Measurements from ENCODE around the gene ERICH4. TPM values are rescaled to one million over a fixed set of nuclear protein-coding genes. Genes with fewer than 3 reads are reported as not detected.

The ERICH4 gene
- total and polyA plus RNA-seq, 2 of the 8 experiments (the other 6 are each of a cell fraction or from before 2014, with no cell fraction given): not detected

DNA sequence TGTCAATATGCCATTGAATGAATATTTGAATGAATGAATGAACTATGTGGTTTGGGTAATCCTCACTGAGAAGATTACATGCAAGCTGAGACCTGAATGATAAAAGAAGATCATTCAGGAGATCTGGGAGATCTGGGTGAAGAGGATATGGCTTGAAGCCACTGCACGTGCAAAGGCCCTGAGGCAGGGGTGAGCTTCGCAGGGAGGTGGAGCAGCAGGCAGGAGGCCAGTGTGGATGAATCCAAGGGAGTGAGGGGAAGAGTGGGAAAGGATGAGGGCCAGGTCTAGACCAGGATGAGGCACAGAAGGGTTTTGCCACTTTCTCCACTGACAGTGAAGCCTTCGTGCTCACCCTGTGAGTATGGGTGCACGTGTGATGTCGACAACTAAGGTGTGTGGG, 49.9 kb downstream of the ERICH4 start:
- Histone ChIP-seq H3K23ac (ENCODE audit: insufficient read length) (no peak overlapping the region), H3K27me3 (replicated peaks in 1 of 4; ENCODE audit: control insufficient read depth in 3 of 4, extremely low read depth in 1 of 4, insufficient read depth in 3 of 4, low read length in 3 of 4) (no peaks in the 10 kb centered on the region), H3K23me2 (ENCODE audit: low read depth, low read length) (no peaks in the 10 kb centered on the region), H2AFZ (ENCODE audit: low read length) (no peak overlapping the region), H2AK5ac (ENCODE audit: low read depth, low read length) (no peak overlapping the region), H2BK15ac (ENCODE audit: low read length) (no peak overlapping the region), H4K91ac (replicated peaks; ENCODE audit: insufficient read length, low read length) (no peak overlapping the region), H3K79me1 (ENCODE audit: low read depth, low read length) (no peaks in the 10 kb centered on the region), H2BK20ac (ENCODE audit: low read length) (no peak overlapping the region), H3K56ac (replicated peaks; ENCODE audit: insufficient read length, low read depth, low read length) (no peak overlapping the region), H3K14ac (ENCODE audit: insufficient read length) (no peak overlapping the region), H3K4me3 (ENCODE audit: extremely low read depth in 1 of 4, insufficient read depth in 2 of 4, low read depth in 3 of 4, low read length in 4 of 4) (no peak overlapping the region), H4K20me1 (replicated peaks in 1 of 2; ENCODE audit: control insufficient read depth in 1 of 2, insufficient read depth in 2 of 2, low read length in 2 of 2) (no peaks in the 10 kb centered on the region), H3K4me2 (ENCODE audit: insufficient read depth in 1 of 2, low read depth in 2 of 2, low read length in 2 of 2) (no peak overlapping the region), H3K4ac (replicated peaks; ENCODE audit: insufficient read length, low read depth, low read length) (no peak overlapping the region), H3K18ac (ENCODE audit: extremely low read depth, low read length) (no peak overlapping the region), H3K9me3 (ENCODE audit: insufficient read depth in 2 of 2, low read depth in 1 of 2, low read length in 1 of 2) (peaks cover 30 to 44% of the 10 kb centered on the region in 2 experiments), H3K27ac (ENCODE audit: low read depth, low read length) (no peak overlapping the region), H3K4me1 (replicated peaks in 1 of 4; ENCODE audit: control insufficient read depth in 3 of 4, insufficient read depth in 4 of 4, low read length in 3 of 4) (no peaks in the 10 kb centered on the region), H2BK5ac (ENCODE audit: low read depth, low read length) (no peak overlapping the region), H4K5ac (ENCODE audit: insufficient read length, low read depth, low read length) (no peak overlapping the region), H3K9ac (replicated peaks in 1 of 4; ENCODE audit: extremely low read depth in 1 of 4, low read depth in 3 of 4, low read length in 3 of 4) (no peak overlapping the region), H2BK12ac (ENCODE audit: low read depth, low read length) (no peak overlapping the region), H3K79me2 (ENCODE audit: control insufficient read depth in 1 of 2, insufficient read depth in 2 of 2, low read length in 2 of 2) (no peaks in the 10 kb centered on the region), H3K36me3 (ENCODE audit: control insufficient read depth in 2 of 4, insufficient read depth in 4 of 4, low read length in 3 of 4) (no peaks in the 10 kb centered on the region), H4K8ac (ENCODE audit: extremely low read depth, insufficient read depth, low read length) (no peak overlapping the region), H2BK120ac (replicated peaks; ENCODE audit: low read depth, low read length) (no peak overlapping the region)
- POLR2A ChIA-PET (ENCODE audit: partially characterized antibody): no interaction called here
- WGBS, 2 experiments (ENCODE audit: extremely low coverage in 1 of 2, insufficient coverage in 1 of 2, insufficient read length in 1 of 2, insufficient replicate concordance in 2 of 2, low coverage in 1 of 2, low lambda C conversion rate in 2 of 2, missing lambda C conversion rate in 1 of 2): 85% methylated on average over 5 of the region's 5 CpGs; no CpG with 5 or more reads in 1 of the 2 experiments
- no peak for FAIRE-seq
- no peak for DNase-seq (ENCODE audit: low read depth in 1 of 2, low spot score in 2 of 2)
- TF ChIP-seq CEBPB (IDR thresholded peaks at IDR 0.05; ENCODE audit: low read depth, low read length): no peak
- TF ChIP-seq SAP30 (IDR thresholded peaks at IDR 0.05; ENCODE audit: insufficient read depth, insufficient replicate concordance, low read length): no peak
- CTCF ChIA-PET (ENCODE audit: partially characterized antibody): interaction anchor here (0.6 to 0.9 kb wide), 3 partner anchors 43 to 70 kb away, joined by 3 to 4 read pairs (median 3); no protein-coding TSS in a partner anchor

Small RNAs within 50 kb of the gene (small RNA-seq; reads per million reads assigned to genes)
- gene RF00017 (ENCODE audit: insufficient read depth): not detected

Other genes with a start within 250 kb of the ERICH4 start
- 245 and 267 TPM in 2 replicates for gene CYP2S1, start 249.9 kb upstream of the ERICH4 start, total RNA-seq (2021; fragmentation: NEBNext Ultra II Directional; extraction: Animal tissue kit (Norgen Biotek cat#: 25700))
- 97.9 and 210 TPM in 2 replicates for gene CYP2S1, start 249.9 kb upstream of the ERICH4 start, polyA plus RNA-seq (2011; rRNA removed)
- gene AXL, start 223.9 kb upstream of the ERICH4 start, total RNA-seq (2021; fragmentation: NEBNext Ultra II Directional; extraction: Animal tissue kit (Norgen Biotek cat#: 25700)): 51.0 and 53.3 TPM in 2 replicates
- gene AXL, start 223.9 kb upstream of the ERICH4 start, polyA plus RNA-seq (2011; rRNA removed): 35.3 and 62.4 TPM in 2 replicates
- 264 and 268 TPM in 2 replicates for gene HNRNPUL1, start 178.8 kb upstream of the ERICH4 start, total RNA-seq (2021; fragmentation: NEBNext Ultra II Directional; extraction: Animal tissue kit (Norgen Biotek cat#: 25700))
- 99.5 and 157 TPM in 2 replicates for gene HNRNPUL1, start 178.8 kb upstream of the ERICH4 start, polyA plus RNA-seq (2011; rRNA removed)
- gene CCDC97, start 133.0 kb upstream of the ERICH4 start, total RNA-seq (2021; fragmentation: NEBNext Ultra II Directional; extraction: Animal tissue kit (Norgen Biotek cat#: 25700)): 21.1 and 27.1 TPM in 2 replicates
- gene CCDC97, start 133.0 kb upstream of the ERICH4 start, polyA plus RNA-seq (2011; rRNA removed): 19.8 and 32.6 TPM in 2 replicates
- 10.6 and 12.2 TPM in 2 replicates for gene TGFB1, start 89.2 kb upstream of the ERICH4 start, total RNA-seq (2021; fragmentation: NEBNext Ultra II Directional; extraction: Animal tissue kit (Norgen Biotek cat#: 25700))
- 1.7 and 6.5 TPM in 2 replicates for gene TGFB1, start 89.2 kb upstream of the ERICH4 start, polyA plus RNA-seq (2011; rRNA removed)
- 4.9 and 5.0 TPM in 2 replicates for gene B9D2, start 79.0 kb upstream of the ERICH4 start, total RNA-seq (2021; fragmentation: NEBNext Ultra II Directional; extraction: Animal tissue kit (Norgen Biotek cat#: 25700))
- 6.3 and 9.0 TPM in 2 replicates for gene B9D2, start 79.0 kb upstream of the ERICH4 start, polyA plus RNA-seq (2011; rRNA removed)
- 4.2 and 5.3 TPM in 2 replicates for gene TMEM91, start 66.6 kb upstream of the ERICH4 start, total RNA-seq (2021; fragmentation: NEBNext Ultra II Directional; extraction: Animal tissue kit (Norgen Biotek cat#: 25700))
- gene TMEM91, start 66.6 kb upstream of the ERICH4 start, polyA plus RNA-seq (2011; rRNA removed): 7.4 and 12.9 TPM in 2 replicates
- 56.2 and 66.0 TPM in 2 replicates for gene EXOSC5, start 45.8 kb upstream of the ERICH4 start, total RNA-seq (2021; fragmentation: NEBNext Ultra II Directional; extraction: Animal tissue kit (Norgen Biotek cat#: 25700))
- 92.8 and 125 TPM in 2 replicates for gene EXOSC5, start 45.8 kb upstream of the ERICH4 start, polyA plus RNA-seq (2011; rRNA removed)
- gene BCKDHA, start 45.3 kb upstream of the ERICH4 start, total RNA-seq (2021; fragmentation: NEBNext Ultra II Directional; extraction: Animal tissue kit (Norgen Biotek cat#: 25700)): 14.2 and 15.2 TPM in 2 replicates
- gene BCKDHA, start 45.3 kb upstream of the ERICH4 start, polyA plus RNA-seq (2011; rRNA removed): 69.6 and 103 TPM in 2 replicates
- gene B3GNT8, start 15.8 kb upstream of the ERICH4 start, total RNA-seq (2021; fragmentation: NEBNext Ultra II Directional; extraction: Animal tissue kit (Norgen Biotek cat#: 25700)): 0.86 and 1.6 TPM in 2 replicates
- 0.55 and 0.67 TPM in 2 replicates for gene B3GNT8, start 15.8 kb upstream of the ERICH4 start, polyA plus RNA-seq (2011; rRNA removed)
- 86.8 and 92.2 TPM in 2 replicates for gene DMAC2, start 3.2 kb upstream of the ERICH4 start, total RNA-seq (2021; fragmentation: NEBNext Ultra II Directional; extraction: Animal tissue kit (Norgen Biotek cat#: 25700))
- gene DMAC2, start 3.2 kb upstream of the ERICH4 start, polyA plus RNA-seq (2011; rRNA removed): 170 and 190 TPM in 2 replicates
- not detected in 2 replicates for gene CEACAM21, start 133.0 kb downstream of the ERICH4 start, total RNA-seq (2021; fragmentation: NEBNext Ultra II Directional; extraction: Animal tissue kit (Norgen Biotek cat#: 25700))
- gene CEACAM21, start 133.0 kb downstream of the ERICH4 start, polyA plus RNA-seq (2011; rRNA removed): 0.06 TPM in 1 of 2 replicates, not detected in the other
- gene CEACAM4, start 183.9 kb downstream of the ERICH4 start, total RNA-seq (2021; fragmentation: NEBNext Ultra II Directional; extraction: Animal tissue kit (Norgen Biotek cat#: 25700)): not detected in 2 replicates
- gene CEACAM4, start 183.9 kb downstream of the ERICH4 start, polyA plus RNA-seq (2011; rRNA removed): not detected in 2 replicates
- gene CEACAM7, start 245.1 kb downstream of the ERICH4 start, total RNA-seq (2021; fragmentation: NEBNext Ultra II Directional; extraction: Animal tissue kit (Norgen Biotek cat#: 25700)): not detected in 2 replicates
- gene CEACAM7, start 245.1 kb downstream of the ERICH4 start, polyA plus RNA-seq (2011; rRNA removed): not detected in 2 replicates